Cardiac atrium fibroblast (primary cell): ENCODE results near the gene AIFM2. TPM values are rescaled to one million over a fixed set of nuclear protein-coding genes. Genes with fewer than 3 reads are reported as not detected.

ENCODE experiments used
- total RNA-seq: library from RNA; depleted of rRNA; stranded (reverse); fragments of >200 nt; gene quantifications from 2 replicates; pipeline ENCODE4 v1.2.3, GENCODE V29; 2015

AIFM2 gene
- 10.9 and 12.1 TPM in 2 replicates for total RNA-seq

DNA sequence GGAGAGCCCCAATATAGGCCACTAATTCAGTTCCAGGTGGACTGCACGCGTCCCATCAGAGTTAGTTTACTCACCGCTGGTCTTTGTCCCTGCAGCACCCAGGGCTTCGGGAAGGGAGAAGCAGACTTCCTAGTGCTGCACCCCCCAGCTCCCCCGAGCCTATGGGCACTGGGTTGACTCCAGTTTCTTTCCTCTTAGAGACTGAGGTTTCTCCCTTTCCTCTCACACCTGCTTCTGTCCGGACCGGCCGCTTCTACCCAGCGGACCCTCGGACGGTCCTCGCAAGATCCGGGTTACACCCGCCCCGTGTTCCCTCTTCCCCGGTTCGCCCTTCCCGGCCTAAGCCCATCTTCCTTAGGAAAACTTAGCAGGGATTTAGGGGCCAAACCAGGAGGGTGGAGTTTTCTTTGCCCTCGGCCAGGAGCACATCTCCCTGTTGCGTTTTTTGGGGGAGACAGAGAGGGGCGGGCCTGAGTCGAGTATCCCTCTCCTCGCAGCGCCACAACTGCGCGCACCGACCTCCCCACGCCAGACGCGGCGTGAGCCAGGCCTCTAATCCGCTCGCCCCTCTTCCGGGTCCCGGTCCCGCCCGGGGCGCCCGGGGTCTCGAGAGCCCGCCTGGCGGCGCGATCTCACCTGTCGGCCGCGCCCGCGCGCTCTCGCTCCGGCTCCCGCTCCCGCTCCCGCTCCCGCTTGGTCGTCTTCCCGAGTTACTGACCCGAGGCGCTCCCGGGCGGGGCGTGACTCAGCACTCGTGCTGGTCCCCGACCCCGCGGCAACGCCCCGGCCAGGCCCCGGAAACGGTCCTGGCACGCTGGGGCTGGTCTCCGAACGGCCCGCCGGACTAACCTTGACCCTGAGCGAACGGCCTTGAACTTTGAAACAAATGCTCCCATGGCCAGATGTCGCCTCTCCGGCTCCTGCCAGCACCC is at the start of gene AIFM2:
Gene AIFM2, minus strand, starts transcription at position 728 of the 932 bp plus-strand sequence. CDS start 8,741 bp downstream, outside the sequence.

DNA sequence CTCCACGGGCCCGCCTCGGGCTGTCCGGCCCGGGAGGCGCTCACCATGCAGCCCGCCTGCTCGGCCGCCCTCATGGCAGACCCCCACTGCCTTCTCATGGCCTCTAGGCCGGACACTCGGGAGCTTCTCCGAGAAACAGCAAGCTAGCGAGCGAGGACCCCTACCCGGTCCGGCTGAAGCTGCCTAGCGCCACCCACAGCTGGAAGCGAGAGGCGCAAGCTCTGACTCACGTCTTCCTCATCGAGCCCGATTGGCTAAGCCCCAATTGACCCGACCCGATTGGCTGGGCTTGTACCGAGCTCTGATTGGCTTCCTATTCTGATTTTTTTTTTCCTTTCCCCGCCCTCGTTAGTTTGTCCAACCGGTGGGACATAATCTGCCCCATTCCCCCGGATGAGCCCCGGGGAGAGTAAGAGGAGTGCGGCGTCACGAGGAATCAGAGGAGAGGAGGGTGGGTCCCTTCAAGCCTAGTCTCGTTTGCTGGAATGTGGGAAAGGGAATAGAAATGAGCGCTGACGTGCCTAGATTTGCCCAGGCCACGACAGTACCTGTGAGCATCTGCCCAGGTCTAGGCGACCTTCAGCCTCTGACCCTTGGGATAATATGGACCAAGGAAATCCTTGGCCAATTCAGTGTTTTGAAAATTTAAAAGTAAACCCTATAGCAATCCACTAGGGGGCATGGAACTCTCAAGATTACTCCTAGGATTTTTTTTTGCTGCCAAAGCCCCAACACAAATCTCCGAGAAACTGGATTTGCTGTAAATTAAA is 14.0 kb upstream of the AIFM2 start, which contains the start of gene TYSND1:
Gene TYSND1, minus strand, starts transcription at position 212 of the 770 bp plus-strand sequence. Its CDS starts 114 bp downstream, at position 98.

Other genes with a start within 250 kb of the AIFM2 start
- gene MACROH2A2, start 80.0 kb downstream of the AIFM2 start, total RNA-seq: 7.6 and 9.7 TPM in 2 replicates
- 12.1 and 19.9 TPM in 2 replicates for gene TYSND1, start 13.9 kb upstream of the AIFM2 start, total RNA-seq
- gene SAR1A, start 37.7 kb upstream of the AIFM2 start, total RNA-seq: 175 and 230 TPM in 2 replicates
- gene PPA1, start 100.6 kb upstream of the AIFM2 start, total RNA-seq: 102 and 178 TPM in 2 replicates
- gene NPFFR1, start 151.2 kb upstream of the AIFM2 start, total RNA-seq: not detected in 2 replicates
- 4.5 and 5.2 TPM in 2 replicates for gene LRRC20, start 249.8 kb upstream of the AIFM2 start, total RNA-seq